ENCODE results near the gene STUB1.
A peak's percentile ranks its signal among the peaks of the same experiment; 100 is the strongest.

STUB1 gene

GRCh38 chr16:637081-638018 lies 42.9 kb upstream of the STUB1 start:
- peaks cover 0 to 16% of the 10 kb centered on the region in 2 donors for H3K36me3 ChIP-seq (ENCODE audit: control insufficient read depth in 1 of 2, insufficient read depth in 2 of 2, low read length in 2 of 2)
- H3K9me3 ChIP-seq (ENCODE audit: control insufficient read depth in 1 of 2, low read length in 2 of 2), result no peaks in the 10 kb centered on the region
- H3K27me3 ChIP-seq (ENCODE audit: low read depth, low read length), result no peaks in the 10 kb centered on the region
- peak overlapping the region; percentile 92 for H3K27ac ChIP-seq (ENCODE audit: low read length)
- peak overlapping the region; percentile 74 to 97 for H3K4me3 ChIP-seq (ENCODE audit: low read depth in 1 of 2, low read length in 2 of 2)
- H3K4me1 ChIP-seq (ENCODE audit: control insufficient read depth in 1 of 2, insufficient read depth in 2 of 2, low read length in 2 of 2), result peaks cover 0 to 36% of the 10 kb centered on the region in 2 donors

DNA sequence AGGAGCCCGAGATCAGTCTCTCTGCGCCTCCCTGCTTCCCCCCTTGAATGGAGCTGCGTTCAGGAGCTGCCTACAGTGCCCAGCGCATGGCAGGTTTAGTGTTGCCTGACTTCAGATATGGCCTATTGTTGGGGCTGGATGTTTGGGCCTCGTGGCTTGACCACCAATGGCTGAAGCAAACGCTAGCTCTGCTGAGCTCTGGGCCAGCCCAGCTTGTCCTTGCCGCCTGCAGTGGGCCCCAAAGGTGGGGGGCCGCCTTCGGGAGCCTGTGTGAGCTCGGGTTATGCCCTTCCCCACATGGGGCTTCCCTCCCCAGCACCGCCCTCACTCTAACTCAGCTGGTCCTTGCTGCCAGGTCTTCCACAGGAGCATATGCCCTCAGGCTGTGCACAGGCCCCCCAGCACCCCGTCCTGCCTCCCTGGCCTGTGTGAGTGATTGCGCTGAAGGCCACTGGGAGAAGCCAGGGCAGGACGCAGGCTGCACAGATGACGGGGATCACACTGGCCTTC lies 42.1 kb upstream of the STUB1 start:
- H3K4me1 ChIP-seq (ENCODE audit: control insufficient read depth in 1 of 2, insufficient read depth in 2 of 2, low read length in 2 of 2), result peaks cover 0 to 43% of the 10 kb centered on the region in 2 donors
- H3K27ac ChIP-seq (ENCODE audit: low read length), result no peak overlapping the region
- no peaks in the 10 kb centered on the region for H3K9me3 ChIP-seq (ENCODE audit: control insufficient read depth in 1 of 2, low read length in 2 of 2)
- H3K36me3 ChIP-seq (ENCODE audit: control insufficient read depth in 1 of 2, insufficient read depth in 2 of 2, low read length in 2 of 2), result peaks cover 0 to 12% of the 10 kb centered on the region in 2 donors
- peak overlapping the region in 1 of 2 donors; percentile 97 for H3K4me3 ChIP-seq (ENCODE audit: low read depth in 1 of 2, low read length in 2 of 2)
- H3K27me3 ChIP-seq (ENCODE audit: low read depth, low read length), result no peaks in the 10 kb centered on the region

DNA sequence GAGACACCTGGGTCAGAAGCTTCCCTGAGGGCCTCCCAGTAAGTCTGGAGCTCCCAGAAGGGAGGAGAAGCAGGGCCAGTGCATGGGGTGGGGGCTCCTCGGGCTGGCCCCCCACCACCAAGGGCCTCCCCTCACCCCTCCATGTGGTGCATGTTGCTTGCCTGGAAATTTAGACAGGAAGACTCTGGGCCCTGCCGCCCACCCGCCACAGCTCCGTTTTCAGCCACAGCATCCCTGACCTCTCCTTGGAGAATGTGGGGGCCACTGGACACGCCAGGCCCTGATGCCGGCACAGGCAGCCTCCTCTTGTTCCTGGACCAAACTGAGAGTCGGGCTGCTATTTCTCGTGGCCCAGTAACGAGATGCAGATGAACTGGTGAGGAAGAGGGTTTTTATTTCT lies 41.4 kb upstream of the STUB1 start:
- H3K36me3 ChIP-seq (ENCODE audit: control insufficient read depth in 1 of 2, insufficient read depth in 2 of 2, low read length in 2 of 2), result peaks cover 0 to 4% of the 10 kb centered on the region in 2 donors
- peaks cover 0 to 48% of the 10 kb centered on the region in 2 donors for H3K4me1 ChIP-seq (ENCODE audit: control insufficient read depth in 1 of 2, insufficient read depth in 2 of 2, low read length in 2 of 2)
- no peak overlapping the region for H3K27ac ChIP-seq (ENCODE audit: low read length)
- H3K27me3 ChIP-seq (ENCODE audit: low read depth, low read length), result no peaks in the 10 kb centered on the region
- H3K4me3 ChIP-seq (ENCODE audit: low read depth in 1 of 2, low read length in 2 of 2), result no peak overlapping the region
- H3K9me3 ChIP-seq (ENCODE audit: control insufficient read depth in 1 of 2, low read length in 2 of 2), result no peaks in the 10 kb centered on the region

DNA sequence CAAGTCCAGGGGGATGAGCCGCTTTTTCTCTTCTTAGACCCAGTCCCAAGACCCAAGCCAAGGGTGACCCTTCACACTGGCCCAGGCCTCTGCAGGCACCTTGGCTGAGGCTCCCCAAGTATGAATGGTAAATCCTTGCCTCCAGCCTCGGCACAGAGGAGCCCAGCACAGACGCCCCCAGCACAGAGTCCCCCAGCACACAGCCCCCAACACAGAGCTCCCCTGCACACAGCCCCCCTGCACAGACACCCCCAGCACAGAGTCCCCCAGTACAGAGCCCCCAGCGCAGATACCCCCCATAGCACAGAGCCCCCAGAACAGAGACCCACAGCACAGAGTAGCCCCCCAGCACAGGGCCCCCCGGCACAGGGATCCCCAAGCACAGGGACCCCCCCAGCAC lies 39.6 kb upstream of the STUB1 start:
- Histone ChIP-seq H3K9me3 (ENCODE audit: control insufficient read depth in 1 of 2, low read length in 2 of 2) (no peaks in the 10 kb centered on the region), H3K27me3 (ENCODE audit: low read depth, low read length) (no peaks in the 10 kb centered on the region), H3K36me3 (ENCODE audit: control insufficient read depth in 1 of 2, insufficient read depth in 2 of 2, low read length in 2 of 2) (no peaks in the 10 kb centered on the region), H3K4me3 (ENCODE audit: low read depth in 1 of 2, low read length in 2 of 2) (no peak overlapping the region), H3K27ac (ENCODE audit: low read length) (no peak overlapping the region), H3K4me1 (ENCODE audit: control insufficient read depth in 1 of 2, insufficient read depth in 2 of 2, low read length in 2 of 2) (peaks cover 0 to 33% of the 10 kb centered on the region in 2 donors)

DNA sequence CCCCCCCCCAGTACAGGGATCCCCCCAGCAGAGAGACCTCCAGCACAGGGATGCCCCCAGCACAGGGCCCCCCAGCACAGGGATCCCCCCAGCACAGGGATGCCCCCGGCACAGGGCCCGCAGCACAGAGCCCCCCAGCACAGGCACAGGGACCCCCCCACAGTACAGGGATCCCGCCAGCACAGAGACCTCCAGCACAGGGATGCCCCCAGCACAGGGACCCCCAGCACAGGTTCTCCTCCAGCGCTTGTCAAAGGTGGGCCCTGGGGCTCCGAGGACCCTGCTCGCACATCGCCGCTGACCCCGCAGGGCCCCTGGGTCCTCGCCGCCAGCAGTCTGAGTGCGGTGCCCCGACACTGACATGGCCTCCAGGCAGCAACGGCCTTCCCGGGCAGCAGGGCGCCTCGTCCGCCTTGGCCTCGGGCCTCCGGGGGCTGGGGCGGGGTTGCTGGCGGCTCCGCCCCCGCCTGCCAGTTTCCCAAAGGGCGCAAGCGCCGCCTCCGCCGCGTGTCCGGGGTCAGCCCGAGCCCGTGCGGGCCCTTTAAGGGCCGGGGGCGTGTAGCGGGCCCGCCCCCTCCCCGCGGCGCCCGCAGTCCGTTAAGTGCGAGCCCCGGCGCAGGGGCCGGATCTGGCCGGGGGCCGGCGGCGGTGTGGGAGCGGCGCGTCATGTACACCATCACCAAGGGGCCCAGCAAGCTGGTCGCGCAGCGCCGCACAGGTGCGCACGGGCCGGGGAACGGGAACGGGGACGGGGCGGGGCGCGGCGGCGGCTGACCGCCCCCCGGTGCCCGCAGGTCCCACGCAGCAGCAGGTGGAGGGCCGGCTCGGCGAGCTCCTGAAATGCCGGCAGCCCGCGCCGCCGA lies 38.7 kb upstream of the STUB1 start, which contains the start of gene MCRIP2:
Gene MCRIP2 (plus strand): TSS at position 503 of the 863 bp plus-strand sequence. CDS start 164 bp downstream, at position 667.
- Histone ChIP-seq H3K4me1 (ENCODE audit: control insufficient read depth in 1 of 2, insufficient read depth in 2 of 2, low read length in 2 of 2) (peaks cover 0 to 29% of the 10 kb centered on the region in 2 donors), H3K36me3 (ENCODE audit: control insufficient read depth in 1 of 2, insufficient read depth in 2 of 2, low read length in 2 of 2) (no peaks in the 10 kb centered on the region), H3K27ac (ENCODE audit: low read length) (peak within 1 kb of the TSS; percentile 72), H3K4me3 (ENCODE audit: low read depth in 1 of 2, low read length in 2 of 2) (peak within 1 kb of the TSS; percentile 63 to 82), H3K9me3 (ENCODE audit: control insufficient read depth in 1 of 2, low read length in 2 of 2) (no peaks in the 10 kb centered on the region), H3K27me3 (ENCODE audit: low read depth, low read length) (no peaks in the 10 kb centered on the region)

DNA sequence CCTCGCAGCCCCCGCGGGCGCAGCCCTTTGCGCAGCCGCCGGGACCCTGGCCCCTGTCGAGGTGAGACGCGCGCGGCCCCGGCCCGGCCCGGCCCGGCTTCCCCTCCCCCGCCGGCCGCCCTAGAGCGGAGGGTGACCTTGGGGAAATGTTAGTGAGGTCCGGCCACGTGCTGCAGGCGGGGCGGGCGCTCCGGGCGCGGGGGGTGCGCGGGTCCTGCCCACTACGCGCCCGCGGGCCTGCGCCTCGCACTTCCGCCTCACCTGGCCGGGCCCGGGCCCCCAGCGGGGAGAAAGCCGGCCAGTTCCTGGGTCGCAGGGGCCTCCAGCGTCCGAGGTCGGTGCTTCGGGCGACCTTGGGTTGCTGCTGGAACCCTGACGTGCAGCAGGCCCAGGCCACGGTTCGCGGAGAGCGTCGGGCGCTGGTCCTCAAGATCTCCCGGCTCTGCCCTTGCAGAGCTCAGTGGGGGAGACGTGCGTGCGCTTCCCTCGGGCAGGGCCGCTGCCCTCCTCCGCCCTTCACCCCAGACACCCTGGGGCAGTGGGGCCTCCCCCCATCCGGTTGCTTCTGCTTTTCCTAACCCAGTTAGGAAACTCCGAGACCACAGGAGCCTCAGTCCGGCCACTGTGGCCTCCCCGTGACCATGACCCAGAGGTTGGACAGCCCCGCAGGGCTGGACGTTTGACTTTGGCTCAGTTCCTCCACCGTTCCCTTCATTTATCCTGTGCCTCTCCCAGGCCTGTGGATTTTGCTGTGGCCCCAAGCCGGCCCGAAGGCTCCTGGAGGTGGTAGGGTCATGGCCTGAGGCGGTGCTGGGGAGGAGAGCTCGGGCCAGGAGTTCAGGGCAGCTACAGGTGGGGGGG lies 37.8 kb upstream of the STUB1 start:
- Histone ChIP-seq H3K27ac (ENCODE audit: low read length) (peak overlapping the region; percentile 72), H3K27me3 (ENCODE audit: low read depth, low read length) (no peaks in the 10 kb centered on the region), H3K4me1 (ENCODE audit: control insufficient read depth in 1 of 2, insufficient read depth in 2 of 2, low read length in 2 of 2) (peaks cover 0 to 28% of the 10 kb centered on the region in 2 donors)

DNA sequence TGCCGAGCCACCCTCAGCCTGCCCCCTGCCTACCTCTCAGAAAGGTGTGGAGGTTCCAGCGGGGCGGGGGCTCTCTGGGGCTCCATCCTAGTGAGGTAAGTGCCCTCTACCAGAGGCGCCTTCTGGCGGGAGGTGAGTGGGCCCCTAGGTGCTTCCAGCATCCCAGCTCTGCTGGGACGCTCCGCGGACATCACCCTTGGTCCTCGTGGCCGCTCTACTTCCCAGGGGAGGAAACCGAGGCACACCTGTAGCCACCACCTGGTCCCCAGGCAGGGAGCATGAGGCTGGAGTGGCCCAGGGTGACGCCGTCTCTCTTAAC lies 37.2 kb upstream of the STUB1 start:
- peak overlapping the region; percentile 63 to 82 for H3K4me3 ChIP-seq (ENCODE audit: low read depth in 1 of 2, low read length in 2 of 2)
- H3K9me3 ChIP-seq (ENCODE audit: control insufficient read depth in 1 of 2, low read length in 2 of 2), result no peaks in the 10 kb centered on the region
- H3K4me1 ChIP-seq (ENCODE audit: control insufficient read depth in 1 of 2, insufficient read depth in 2 of 2, low read length in 2 of 2), result peaks cover 0 to 28% of the 10 kb centered on the region in 2 donors
- peak overlapping the region; percentile 72 for H3K27ac ChIP-seq (ENCODE audit: low read length)
- no peaks in the 10 kb centered on the region for H3K27me3 ChIP-seq (ENCODE audit: low read depth, low read length)
- no peaks in the 10 kb centered on the region for H3K36me3 ChIP-seq (ENCODE audit: control insufficient read depth in 1 of 2, insufficient read depth in 2 of 2, low read length in 2 of 2)

More for the DNA sequence above, 37.8 kb upstream of the STUB1 start:
- Histone ChIP-seq H3K9me3 (ENCODE audit: control insufficient read depth in 1 of 2, low read length in 2 of 2) (no peaks in the 10 kb centered on the region), H3K36me3 (ENCODE audit: control insufficient read depth in 1 of 2, insufficient read depth in 2 of 2, low read length in 2 of 2) (no peaks in the 10 kb centered on the region), H3K4me3 (ENCODE audit: low read depth in 1 of 2, low read length in 2 of 2) (peak overlapping the region; percentile 63 to 82)

DNA sequence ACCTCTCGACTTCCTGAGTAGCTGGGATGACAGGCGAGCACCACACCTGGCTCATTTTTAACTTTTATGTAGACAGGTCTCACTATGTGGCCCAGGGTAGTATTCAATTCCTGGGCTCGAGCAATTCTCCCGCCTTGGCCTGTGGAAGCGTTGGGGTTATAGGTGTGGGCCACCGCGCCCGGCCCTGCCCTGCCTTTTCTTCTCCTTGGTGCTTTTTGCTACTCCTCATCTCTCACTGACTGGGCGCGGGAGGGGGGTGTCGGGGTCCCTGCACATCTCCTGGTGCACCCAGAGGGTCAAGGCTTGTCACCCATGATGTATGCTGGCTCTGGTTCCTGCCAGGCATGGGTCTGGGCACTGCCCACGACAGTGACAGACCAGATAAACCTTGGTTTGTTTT lies 35.7 kb upstream of the STUB1 start:
- Histone ChIP-seq H3K4me3 (ENCODE audit: low read depth in 1 of 2, low read length in 2 of 2) (no peak overlapping the region), H3K27ac (ENCODE audit: low read length) (no peak overlapping the region), H3K36me3 (ENCODE audit: control insufficient read depth in 1 of 2, insufficient read depth in 2 of 2, low read length in 2 of 2) (no peaks in the 10 kb centered on the region), H3K27me3 (ENCODE audit: low read depth, low read length) (no peaks in the 10 kb centered on the region), H3K9me3 (ENCODE audit: control insufficient read depth in 1 of 2, low read length in 2 of 2) (no peaks in the 10 kb centered on the region), H3K4me1 (ENCODE audit: control insufficient read depth in 1 of 2, insufficient read depth in 2 of 2, low read length in 2 of 2) (peaks cover 0 to 36% of the 10 kb centered on the region in 2 donors)

- H3K27me3 ChIP-seq (ENCODE audit: low read depth, low read length), result no peaks in the 10 kb centered on the region
- H3K9me3 ChIP-seq (ENCODE audit: control insufficient read depth in 1 of 2, low read length in 2 of 2), result no peaks in the 10 kb centered on the region
- no peak overlapping the region for H3K4me3 ChIP-seq (ENCODE audit: low read depth in 1 of 2, low read length in 2 of 2)
- no peaks in the 10 kb centered on the region for H3K36me3 ChIP-seq (ENCODE audit: control insufficient read depth in 1 of 2, insufficient read depth in 2 of 2, low read length in 2 of 2)
- H3K4me1 ChIP-seq (ENCODE audit: control insufficient read depth in 1 of 2, insufficient read depth in 2 of 2, low read length in 2 of 2), result peaks cover 0 to 44% of the 10 kb centered on the region in 2 donors
- H3K27ac ChIP-seq (ENCODE audit: low read length), result no peak overlapping the region
These were observed 34.1 kb upstream of the STUB1 start for GRCh38 chr16:645852-646678.

DNA sequence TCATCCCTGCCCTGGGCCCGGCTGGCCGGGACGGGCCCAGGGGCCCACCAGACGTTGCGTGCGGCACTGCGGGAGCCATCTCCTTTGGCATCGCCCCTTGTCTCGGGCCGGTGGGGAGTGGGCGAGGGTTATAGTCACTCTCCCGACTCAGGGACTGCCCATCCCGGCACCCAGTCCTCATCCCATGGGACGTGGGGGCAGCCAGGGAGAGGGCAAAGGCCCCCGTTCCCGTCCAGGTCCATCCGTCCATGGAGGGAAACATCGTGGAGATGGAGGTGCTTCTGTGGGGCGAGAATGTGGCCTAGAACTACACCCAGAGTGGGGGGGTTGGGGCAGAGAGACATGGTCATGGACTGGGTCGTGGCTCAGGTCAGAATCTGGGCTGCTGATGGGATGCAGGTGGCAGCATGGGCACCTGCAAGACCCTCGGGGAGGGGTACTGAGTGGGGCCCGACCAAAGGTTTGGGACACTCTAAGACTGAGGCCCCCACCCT lies 33.5 kb upstream of the STUB1 start:
- Histone ChIP-seq H3K36me3 (ENCODE audit: control insufficient read depth in 1 of 2, insufficient read depth in 2 of 2, low read length in 2 of 2) (peaks cover 0 to 2% of the 10 kb centered on the region in 2 donors), H3K27me3 (ENCODE audit: low read depth, low read length) (no peaks in the 10 kb centered on the region), H3K4me1 (ENCODE audit: control insufficient read depth in 1 of 2, insufficient read depth in 2 of 2, low read length in 2 of 2) (peaks cover 0 to 41% of the 10 kb centered on the region in 2 donors), H3K4me3 (ENCODE audit: low read depth in 1 of 2, low read length in 2 of 2) (no peak overlapping the region), H3K9me3 (ENCODE audit: control insufficient read depth in 1 of 2, low read length in 2 of 2) (no peaks in the 10 kb centered on the region), H3K27ac (ENCODE audit: low read length) (no peak overlapping the region)
